IMR-90 (cell line): ENCODE measurements around the gene BSND. TPM values are rescaled to one million over a fixed set of nuclear protein-coding genes. Genes with fewer than 3 reads are reported as not detected.

Experiments used
- ATAC-seq: fragments of 200-7000 bp; cut with Tn5 transposase; 2 replicates; pipeline ENCODE4 v1.9.1; 2020; ENCODE audit warnings: low read depth, mild to moderate bottlenecking, moderate library complexity
- BruUV-seq: library from RNA; stranded (reverse); fragments of 400-500 nt; replicated peaks from 2 replicates; lab custom pipeline; 2021; lab: Mats Ljungman, UMichigan
- CTCF ChIA-PET: fragments of 300-600 bp; formaldehyde crosslinking; extraction: SDS; loops from one replicate; lab custom pipeline; 2021; ENCODE audit warnings: antibody characterized with exemption; lab: Yijun Ruan, JAX
- POLR2A ChIA-PET: fragments of 300-600 bp; sonication (Branson Sonifier 250); formaldehyde crosslinking; loops from one replicate; lab custom pipeline; 2022; ENCODE audit warnings: antibody characterized with exemption; ENCODE audit not compliant: unreplicated experiment; lab: Charles Lee
- DNase-seq: peaks from one replicate; pipeline ENCODE4 v3.0.0; 2013
- H2AFZ ChIP-seq: replicated peaks from 2 replicates; pipeline ENCODE3; 2013; ENCODE audit warnings: low read length, mild to moderate bottlenecking; ENCODE audit not compliant: poor library complexity
- H2AK5ac ChIP-seq: 2 replicates; pipeline ENCODE4 v1.6.1; 2013; ENCODE audit warnings: low read depth, low read length, inconsistent platforms
- H2AK9ac ChIP-seq: replicated peaks from 2 replicates; pipeline ENCODE3; 2013; ENCODE audit warnings: mild to moderate bottlenecking, low read depth, low read length, moderate library complexity; ENCODE audit not compliant: poor library complexity
- H2BK120ac ChIP-seq: 2 replicates; pipeline ENCODE4 v1.6.1; 2013; ENCODE audit warnings: low read depth, low read length, inconsistent platforms
- H2BK15ac ChIP-seq: 3 replicates; pipeline ENCODE4 v1.6.1; 2013; ENCODE audit warnings: low read depth, low read length, inconsistent platforms
- H2BK20ac ChIP-seq: 2 replicates; pipeline ENCODE4 v1.6.1; 2013; ENCODE audit warnings: low read depth, mild to moderate bottlenecking, inconsistent platforms, low read length, moderate library complexity
- H2BK5ac ChIP-seq: 2 replicates; pipeline ENCODE4 v1.6.1; 2013; ENCODE audit warnings: mild to moderate bottlenecking, low read depth, low read length, inconsistent platforms; ENCODE audit not compliant: poor library complexity, severe bottlenecking
- H3K14ac ChIP-seq: replicated peaks from 2 replicates; pipeline ENCODE4 v1.6.1; 2013; ENCODE audit warnings: low read depth, low read length, inconsistent platforms
- H3K18ac ChIP-seq: 2 replicates; pipeline ENCODE4 v1.6.1; 2013; ENCODE audit warnings: low read depth, low read length, control low read depth
- H3K23ac ChIP-seq: 2 replicates; pipeline ENCODE4 v1.6.1; 2013; ENCODE audit warnings: low read depth, low read length, inconsistent platforms
- H3K27ac ChIP-seq: 2 replicates; pipeline ENCODE4 v1.5.1; 2013; ENCODE audit warnings: mild to moderate bottlenecking, control low read depth, low read length; ENCODE audit not compliant: insufficient read depth
- H3K27me3 ChIP-seq: 2 replicates; pipeline ENCODE4 v1.6.1; 2013; ENCODE audit warnings: low read length; ENCODE audit not compliant: control insufficient read depth, insufficient read depth
- H3K36me3 ChIP-seq: 2 replicates; pipeline ENCODE4 v1.6.1; 2013; ENCODE audit warnings: low read length, mixed read lengths; ENCODE audit not compliant: control insufficient read depth, insufficient read depth
- H3K4ac ChIP-seq: 2 replicates; pipeline ENCODE4 v1.6.1; 2013; ENCODE audit warnings: low read depth, low read length, inconsistent platforms
- H3K4me1 ChIP-seq: 2 replicates; pipeline ENCODE4 v1.6.1; 2013; ENCODE audit warnings: low read length, mixed read lengths; ENCODE audit not compliant: control insufficient read depth, insufficient read depth
- H3K4me2 ChIP-seq: 2 replicates; pipeline ENCODE4 v1.6.1; 2013; ENCODE audit warnings: low read depth, mild to moderate bottlenecking, control low read depth, low read length, moderate library complexity
- H3K4me3 ChIP-seq: 2 replicates; pipeline ENCODE4 v1.5.1; 2013; ENCODE audit warnings: low read depth, mild to moderate bottlenecking, control low read depth, low read length, moderate library complexity; ENCODE audit not compliant: insufficient read depth
- H3K56ac ChIP-seq: 2 replicates; pipeline ENCODE4 v1.6.1; 2013; ENCODE audit warnings: low read length, inconsistent platforms; ENCODE audit not compliant: insufficient read depth; ENCODE audit errors: extremely low read depth
- H3K79me1 ChIP-seq, 2 experiments: 2 replicates each; pipeline ENCODE4 v1.6.1; 2013; ENCODE audit warnings: low read length in 2 of 2, inconsistent platforms in 1 of 2, low read depth in 1 of 2
- H3K9ac ChIP-seq: 2 replicates; pipeline ENCODE4 v1.6.1; 2013; ENCODE audit warnings: low read depth, low read length, control low read depth
- H3K9me1 ChIP-seq: 2 replicates; pipeline ENCODE4 v1.6.1; 2013; ENCODE audit warnings: low read length, inconsistent platforms; ENCODE audit not compliant: insufficient read depth
- H3K9me3 ChIP-seq: 2 replicates; pipeline ENCODE4 v1.6.1; 2013; ENCODE audit warnings: low read length; ENCODE audit not compliant: control insufficient read depth, insufficient read depth
- H4K20me1 ChIP-seq: 2 replicates; pipeline ENCODE4 v1.6.1; 2013; ENCODE audit warnings: low read length, inconsistent platforms; ENCODE audit not compliant: insufficient read depth
- H4K5ac ChIP-seq: 2 replicates; pipeline ENCODE4 v1.6.1; 2013; ENCODE audit warnings: mild to moderate bottlenecking, low read depth, low read length, control low read depth
- H4K8ac ChIP-seq, 2 experiments: 2 replicates each; pipeline ENCODE4 v1.6.1; 2013; ENCODE audit warnings: low read depth in 2 of 2, low read length in 2 of 2, control low read depth in 1 of 2, inconsistent platforms in 1 of 2
- H4K91ac ChIP-seq: 2 replicates; pipeline ENCODE4 v1.6.1; 2013; ENCODE audit warnings: low read depth, low read length, inconsistent platforms; ENCODE audit not compliant: insufficient read depth
- BHLHE40 ChIP-seq: fragments of 150-350 bp; IDR thresholded peaks from 2 replicates; pipeline ENCODE4 v1.6.1; 2016; ENCODE audit warnings: mild to moderate bottlenecking, low read depth, low read length
- CHD1 ChIP-seq: IDR thresholded peaks from 2 replicates; pipeline ENCODE4 v1.6.1; 2012; ENCODE audit warnings: low read depth, low read length, improper control_type of control experiment
- MAZ ChIP-seq: IDR thresholded peaks from 2 replicates; pipeline ENCODE4 v1.6.1; 2012; ENCODE audit warnings: low read depth, mild to moderate bottlenecking, low read length, improper control_type of control experiment, moderate library complexity, borderline replicate concordance
- MXI1 ChIP-seq: IDR thresholded peaks from 2 replicates; pipeline ENCODE4 v1.6.1; 2012; ENCODE audit warnings: low read depth, mild to moderate bottlenecking, low read length, moderate library complexity, borderline replicate concordance
- NFE2L2 ChIP-seq: fragments of 150-350 bp; IDR thresholded peaks from 2 replicates; pipeline ENCODE4 v1.6.1; 2016; ENCODE audit warnings: low read depth, mild to moderate bottlenecking, low read length
- POLR2A ChIP-seq: IDR thresholded peaks from 2 replicates; pipeline ENCODE4 v1.6.1; 2012; ENCODE audit warnings: mild to moderate bottlenecking, low read depth, low read length
- RAD21 ChIP-seq: IDR thresholded peaks from 2 replicates; pipeline ENCODE4 v1.6.1; 2012; ENCODE audit warnings: low read length, improper control_type of control experiment
- RFX5 ChIP-seq: IDR thresholded peaks from 2 replicates; pipeline ENCODE4 v1.8.0; 2012; ENCODE audit warnings: low read depth, mild to moderate bottlenecking, low read length, moderate library complexity
- SMC3 ChIP-seq: fragments of 150-350 bp; IDR thresholded peaks from 2 replicates; pipeline ENCODE4 v1.6.1; 2016; ENCODE audit warnings: low read depth, mild to moderate bottlenecking, antibody characterized with exemption, low read length, moderate library complexity
- WGBS, 2 experiments: methylation state at CpG; one replicate each; pipeline versions ENCODE4 v1.1.5 to v1.1.7; 2013; ENCODE audit warnings: missing lambda C conversion rate in 2 of 2; ENCODE audit not compliant: insufficient read length in 1 of 2; ENCODE audit errors: extremely low coverage in 2 of 2; 5-methylcytosine and 5-hydroxymethylcytosine counted together
- dilution Hi-C: fragments of 300-500 bp; cut with HindIII; formaldehyde crosslinking; loops from one replicate; pipeline ENCODE4 v1.14.3; 2018; ENCODE audit warnings: low sequenced_read_pairs; ENCODE audit not compliant: unreplicated experiment
- in situ Hi-C: fragments of 300-500 bp; cut with MboI; formaldehyde crosslinking; loops from 3 replicates; pipeline ENCODE4 v1.14.3; 2019; ENCODE audit warnings: low sequenced_read_pairs, inconsistent platforms, mixed read lengths
- intact Hi-C: fragments of 100-400 bp; cut with micrococcal nuclease; formaldehyde crosslinking; loops from 2 replicates; pipeline ENCODE4 v1.10.0; 2022
- polyA plus RNA-seq, 3 experiments: library from polyadenylated mRNA; depleted of rRNA; stranded (reverse); fragments of >200 nt; gene quantifications; 2 replicates each; pipeline ENCODE4 v1.2.3, GENCODE V29; 2012; ENCODE audit warnings: low replicate concordance in 1 of 3
- total RNA-seq: library from RNA; depleted of rRNA; stranded (reverse); fragments of >200 nt; gene quantifications from 2 replicates; pipeline ENCODE4 v1.2.3, GENCODE V29; 2012
- TF ChIP-seq, protein P1 (sequence below): fragments of 150-350 bp; IDR thresholded peaks from 2 replicates; pipeline ENCODE4 v1.6.1; 2016; ENCODE audit warnings: low read depth, mild to moderate bottlenecking, low read length, moderate library complexity, borderline replicate concordance
- TF ChIP-seq, protein P2 (sequence below): fragments of 150-350 bp; IDR thresholded peaks from 2 replicates; pipeline ENCODE4 v1.6.1; 2017; ENCODE audit warnings: mild to moderate bottlenecking, antibody characterized with exemption, low read length, low read depth

Gene BSND
- total and polyA plus RNA-seq, 2 of the 4 experiments (the other 2 are of a cell fraction) = not detected

DNA sequence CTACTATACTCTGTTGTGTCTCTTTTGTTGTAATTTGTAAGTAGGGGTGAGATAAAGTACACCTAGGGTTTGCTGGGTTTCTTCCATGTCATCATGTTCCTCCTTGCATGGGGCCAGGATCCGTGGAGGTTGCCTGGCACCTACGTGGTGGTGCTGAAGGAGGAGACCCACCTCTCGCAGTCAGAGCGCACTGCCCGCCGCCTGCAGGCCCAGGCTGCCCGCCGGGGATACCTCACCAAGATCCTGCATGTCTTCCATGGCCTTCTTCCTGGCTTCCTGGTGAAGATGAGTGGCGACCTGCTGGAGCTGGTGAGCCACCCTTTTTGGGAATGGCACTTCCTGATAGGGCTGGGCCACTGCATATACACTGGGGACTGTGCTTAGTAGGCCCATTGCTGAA lies 45.0 kb downstream of the BSND start:
- no peaks in the 10 kb centered on the region for H3K9me1 ChIP-seq
- CTCF ChIA-PET = no interaction called here
- dilution Hi-C loops (no loop called here), in situ Hi-C loops (no loop called here), intact Hi-C loops (no loop called here)
- no TSS peak for BruUV-seq
- no peak overlapping the region for H2AFZ ChIP-seq
- no peaks in the 10 kb centered on the region for H3K9me3 ChIP-seq
- no peak overlapping the region for H4K8ac ChIP-seq
- no peak overlapping the region for H4K5ac ChIP-seq
- H3K36me3 ChIP-seq = no peaks in the 10 kb centered on the region
- H3K27ac ChIP-seq = no peak overlapping the region
- H2AK5ac ChIP-seq = no peak overlapping the region
- H3K27me3 ChIP-seq = peaks cover 81% of the 10 kb centered on the region
- H3K56ac ChIP-seq = no peak overlapping the region
- no peak overlapping the region for H3K4me3 ChIP-seq
- no peak for DNase-seq
- no peak overlapping the region for H3K23ac ChIP-seq
- no peak overlapping the region for H2BK15ac ChIP-seq
- H4K20me1 ChIP-seq = no peaks in the 10 kb centered on the region
- H3K14ac ChIP-seq = no peak overlapping the region
- no peak overlapping the region for H3K18ac ChIP-seq
- 72% methylated on average over 5 of the region's 9 CpGs; no CpG with 5 or more reads in 1 of the 2 experiments for WGBS, 2 experiments
- no peak for TF ChIP-seq RFX5
- TF ChIP-seq CHD1 = no peak
- TF ChIP-seq, protein P1, sequence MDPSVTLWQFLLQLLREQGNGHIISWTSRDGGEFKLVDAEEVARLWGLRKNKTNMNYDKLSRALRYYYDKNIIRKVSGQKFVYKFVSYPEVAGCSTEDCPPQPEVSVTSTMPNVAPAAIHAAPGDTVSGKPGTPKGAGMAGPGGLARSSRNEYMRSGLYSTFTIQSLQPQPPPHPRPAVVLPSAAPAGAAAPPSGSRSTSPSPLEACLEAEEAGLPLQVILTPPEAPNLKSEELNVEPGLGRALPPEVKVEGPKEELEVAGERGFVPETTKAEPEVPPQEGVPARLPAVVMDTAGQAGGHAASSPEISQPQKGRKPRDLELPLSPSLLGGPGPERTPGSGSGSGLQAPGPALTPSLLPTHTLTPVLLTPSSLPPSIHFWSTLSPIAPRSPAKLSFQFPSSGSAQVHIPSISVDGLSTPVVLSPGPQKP = no peak
- TF ChIP-seq, protein P2, sequence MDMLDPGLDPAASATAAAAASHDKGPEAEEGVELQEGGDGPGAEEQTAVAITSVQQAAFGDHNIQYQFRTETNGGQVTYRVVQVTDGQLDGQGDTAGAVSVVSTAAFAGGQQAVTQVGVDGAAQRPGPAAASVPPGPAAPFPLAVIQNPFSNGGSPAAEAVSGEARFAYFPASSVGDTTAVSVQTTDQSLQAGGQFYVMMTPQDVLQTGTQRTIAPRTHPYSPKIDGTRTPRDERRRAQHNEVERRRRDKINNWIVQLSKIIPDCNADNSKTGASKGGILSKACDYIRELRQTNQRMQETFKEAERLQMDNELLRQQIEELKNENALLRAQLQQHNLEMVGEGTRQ = no peak
- no peak for TF ChIP-seq RAD21
- TF ChIP-seq MXI1 = no peak
- TF ChIP-seq MAZ = no peak
- TF ChIP-seq BHLHE40 = no peak
- TF ChIP-seq SMC3 = no peak
- no peak for TF ChIP-seq NFE2L2
- no peak for TF ChIP-seq POLR2A
- peaks cover 2% of the 10 kb centered on the region; the same call in 1 of the 2 replicates for H3K4me1 ChIP-seq
- H3K79me1 ChIP-seq = no peaks in the 10 kb centered on the region
- no peak overlapping the region for H4K91ac ChIP-seq
- no peak overlapping the region for H3K9ac ChIP-seq
- H2BK20ac ChIP-seq = no peak overlapping the region
- H2AK9ac ChIP-seq = no peak overlapping the region
- ATAC-seq = no peak
- no peak overlapping the region for H2BK120ac ChIP-seq
- H3K4ac ChIP-seq = no peak overlapping the region
- no peak overlapping the region for H3K4me2 ChIP-seq
- POLR2A ChIA-PET = no interaction called here
- H2BK5ac ChIP-seq = no peak overlapping the region
